ENCODE data around the gene METTL22. TPM values are rescaled to one million over a fixed set of nuclear protein-coding genes. Genes with fewer than 3 reads are reported as not detected.

Gene METTL22
- total and polyA plus RNA-seq, 2 donors (not counting 1 experiment from before 2014, with no cell fraction given) = 49.5 to 62.9 TPM

DNA sequence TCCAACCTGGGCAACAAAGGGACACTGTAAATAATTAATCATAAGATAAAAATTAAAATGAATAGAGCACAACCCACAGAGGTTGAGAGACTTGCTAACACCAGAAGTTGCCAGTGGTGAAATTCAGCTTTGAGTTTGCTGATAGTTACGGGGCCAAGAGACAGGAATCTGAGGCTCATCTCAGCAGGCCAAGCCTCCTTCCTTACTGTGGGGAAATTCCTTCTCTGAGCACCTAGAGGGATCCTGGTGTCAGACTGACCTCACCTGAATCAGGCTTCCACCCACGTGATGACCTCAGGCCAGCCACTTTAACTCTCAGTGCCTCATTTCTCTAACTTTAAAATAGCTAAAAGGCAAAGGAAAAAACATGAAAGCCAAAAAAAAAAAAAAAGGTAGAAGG is 57.7 kb downstream of the METTL22 start:
- Histone ChIP-seq H3K4me2 (replicated peaks; ENCODE audit: low read depth, low read length, poor library complexity, severe bottlenecking) (no peak overlapping the region), H2AFZ (ENCODE audit: insufficient read depth, low read depth, low read length, poor library complexity, severe bottlenecking) (no peak overlapping the region), H3K9me3 (ENCODE audit: control extremely low read depth in 1 of 3, control insufficient read depth in 2 of 3, insufficient read depth in 1 of 3, low read length in 2 of 3) (peaks cover 0 to 13% (median 6%) of the 10 kb centered on the region in 3 donors), H3K27me3 (replicated peaks in 1 of 4; ENCODE audit: control extremely low read depth in 1 of 4, control insufficient read depth in 3 of 4, insufficient read depth in 4 of 4, low read length in 3 of 4) (no peaks in the 10 kb centered on the region), H3K9ac (ENCODE audit: low read length) (no peak overlapping the region), H3K4me1 (ENCODE audit: control insufficient read depth in 2 of 2, insufficient read depth in 2 of 2, low read length in 2 of 2) (peaks cover 12 to 17% of the 10 kb centered on the region in 2 donors), H3K27ac (ENCODE audit: low read length in 2 of 2) (no peak overlapping the region), H4K20me1 (ENCODE audit: control insufficient read depth, insufficient read depth, low read length, poor library complexity, severe bottlenecking) (peaks cover 42% of the 10 kb centered on the region), H3K4me3 (ENCODE audit: control extremely low read depth in 1 of 5, extremely low read depth in 1 of 5, insufficient read depth in 1 of 5, low read depth in 2 of 5, low read length in 4 of 5) (no peak overlapping the region), H3K36me3 (replicated peaks in 1 of 2; ENCODE audit: control extremely low read depth in 1 of 2, control insufficient read depth in 1 of 2, extremely low read depth in 1 of 2, insufficient read depth in 2 of 2, low read length in 1 of 2) (peaks cover 0 to 3% of the 10 kb centered on the region in 2 experiments), H3K79me2 (ENCODE audit: control insufficient read depth, insufficient read depth, low read length) (peaks cover 83% of the 10 kb centered on the region)
- TF ChIP-seq, protein P1, sequence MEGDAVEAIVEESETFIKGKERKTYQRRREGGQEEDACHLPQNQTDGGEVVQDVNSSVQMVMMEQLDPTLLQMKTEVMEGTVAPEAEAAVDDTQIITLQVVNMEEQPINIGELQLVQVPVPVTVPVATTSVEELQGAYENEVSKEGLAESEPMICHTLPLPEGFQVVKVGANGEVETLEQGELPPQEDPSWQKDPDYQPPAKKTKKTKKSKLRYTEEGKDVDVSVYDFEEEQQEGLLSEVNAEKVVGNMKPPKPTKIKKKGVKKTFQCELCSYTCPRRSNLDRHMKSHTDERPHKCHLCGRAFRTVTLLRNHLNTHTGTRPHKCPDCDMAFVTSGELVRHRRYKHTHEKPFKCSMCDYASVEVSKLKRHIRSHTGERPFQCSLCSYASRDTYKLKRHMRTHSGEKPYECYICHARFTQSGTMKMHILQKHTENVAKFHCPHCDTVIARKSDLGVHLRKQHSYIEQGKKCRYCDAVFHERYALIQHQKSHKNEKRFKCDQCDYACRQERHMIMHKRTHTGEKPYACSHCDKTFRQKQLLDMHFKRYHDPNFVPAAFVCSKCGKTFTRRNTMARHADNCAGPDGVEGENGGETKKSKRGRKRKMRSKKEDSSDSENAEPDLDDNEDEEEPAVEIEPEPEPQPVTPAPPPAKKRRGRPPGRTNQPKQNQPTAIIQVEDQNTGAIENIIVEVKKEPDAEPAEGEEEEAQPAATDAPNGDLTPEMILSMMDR (IDR thresholded peaks at IDR 0.05) = no peak
- TF ChIP-seq EZH2 (IDR thresholded peaks at IDR 0.05; ENCODE audit: borderline replicate concordance, insufficient read depth, low read depth, low read length, poor library complexity, severe bottlenecking) = no peak
- Mint-ChIP-seq H3K4me1 (peaks cover 36% of the 10 kb centered on the region), H3K27ac (no peak overlapping the region), H3K4me3 (no peak overlapping the region), H3K9me3 (ENCODE audit: insufficient read depth) (peaks cover 2% of the 10 kb centered on the region), H3K27me3 (no peaks in the 10 kb centered on the region)
- ChIA-PET POLR2A (interaction anchor here (0.6 kb wide), 2 partner anchors 15 to 27 kb away, joined by 5 to 6 read pairs; no protein-coding TSS in a partner anchor), CTCF (no interaction called here)
- DNase-seq (no peak), ATAC-seq (ENCODE audit: low read depth) (no peak)
- 92% methylated on average over 1 of the region's 2 CpGs for WGBS (ENCODE audit: insufficient coverage)
- intact Hi-C loops (cut with micrococcal nuclease) = loop anchor here (10.0 kb wide), 1 partner anchor 456 kb away; no protein-coding TSS in a partner anchor

DNA sequence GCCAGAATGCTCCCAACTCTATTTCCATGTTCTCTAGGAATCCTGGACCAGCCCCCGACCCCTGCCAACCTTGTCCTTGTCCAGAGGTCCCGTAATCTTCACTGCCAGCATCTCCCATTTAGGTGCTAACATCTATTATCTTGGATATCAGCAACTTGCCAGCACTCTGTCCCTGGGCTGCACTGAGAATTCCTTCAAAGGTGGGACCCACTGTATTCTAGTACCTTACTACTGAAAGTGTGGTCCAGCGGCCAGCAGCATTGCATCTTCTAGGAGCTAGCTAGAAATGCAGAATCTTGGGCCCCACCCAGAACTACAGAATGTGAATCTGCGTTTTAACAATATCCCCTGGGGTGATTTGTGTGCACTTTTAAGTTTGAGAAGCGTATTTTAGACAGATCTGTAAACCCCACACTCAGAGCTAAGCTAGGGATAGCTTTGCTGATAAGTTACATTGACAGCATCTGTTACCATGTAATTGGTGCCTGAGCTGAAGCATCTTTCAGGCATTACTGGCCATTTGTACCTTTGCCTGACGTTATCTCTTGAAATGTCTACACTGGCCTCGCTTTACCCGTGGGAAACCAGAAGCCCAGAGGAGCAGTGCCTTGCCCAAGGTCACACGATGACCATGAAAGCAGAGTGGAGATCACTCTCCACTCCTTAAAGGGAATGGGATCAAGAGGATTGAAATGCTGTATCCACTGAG is 61.2 kb downstream of the METTL22 start:
- CTCF ChIA-PET = no interaction called here
- WGBS (ENCODE audit: insufficient coverage) = 86% methylated on average over 8 of the region's 9 CpGs

More for the DNA sequence above, 61.2 kb downstream of the METTL22 start:
- Histone ChIP-seq H3K36me3 (replicated peaks in 1 of 2; ENCODE audit: control extremely low read depth in 1 of 2, control insufficient read depth in 1 of 2, extremely low read depth in 1 of 2, insufficient read depth in 2 of 2, low read length in 1 of 2) (peaks cover 0 to 3% of the 10 kb centered on the region in 2 experiments), H3K27me3 (replicated peaks in 1 of 4; ENCODE audit: control extremely low read depth in 1 of 4, control insufficient read depth in 3 of 4, insufficient read depth in 4 of 4, low read length in 3 of 4) (no peaks in the 10 kb centered on the region), H2AFZ (ENCODE audit: insufficient read depth, low read depth, low read length, poor library complexity, severe bottlenecking) (no peak overlapping the region), H3K4me1 (ENCODE audit: control insufficient read depth in 2 of 2, insufficient read depth in 2 of 2, low read length in 2 of 2) (no peaks in the 10 kb centered on the region), H3K79me2 (ENCODE audit: control insufficient read depth, insufficient read depth, low read length) (peaks cover 65% of the 10 kb centered on the region), H3K9ac (ENCODE audit: low read length) (no peak overlapping the region), H3K4me2 (replicated peaks; ENCODE audit: low read depth, low read length, poor library complexity, severe bottlenecking) (no peak overlapping the region), H3K9me3 (ENCODE audit: control extremely low read depth in 1 of 3, control insufficient read depth in 2 of 3, insufficient read depth in 1 of 3, low read length in 2 of 3) (peaks cover 0 to 21% (median 6%) of the 10 kb centered on the region in 3 donors), H4K20me1 (ENCODE audit: control insufficient read depth, insufficient read depth, low read length, poor library complexity, severe bottlenecking) (peaks cover 38% of the 10 kb centered on the region), H3K27ac (ENCODE audit: low read length in 2 of 2) (no peak overlapping the region), H3K4me3 (ENCODE audit: control extremely low read depth in 1 of 5, extremely low read depth in 1 of 5, insufficient read depth in 1 of 5, low read depth in 2 of 5, low read length in 4 of 5) (no peak overlapping the region)
- POLR2A ChIA-PET = no interaction called here
- H3K27ac Mint-ChIP-seq = no peak overlapping the region
- ATAC-seq (ENCODE audit: low read depth) (no peak), DNase-seq (no peak)
- no peaks in the 10 kb centered on the region for H3K27me3 Mint-ChIP-seq
- no peak overlapping the region for H3K4me3 Mint-ChIP-seq
- H3K4me1 Mint-ChIP-seq = peaks cover 32% of the 10 kb centered on the region
- intact Hi-C loops (cut with micrococcal nuclease) = no loop called here
- peaks cover 2% of the 10 kb centered on the region for H3K9me3 Mint-ChIP-seq (ENCODE audit: insufficient read depth)
- TF ChIP-seq EZH2 (IDR thresholded peaks at IDR 0.05; ENCODE audit: borderline replicate concordance, insufficient read depth, low read depth, low read length, poor library complexity, severe bottlenecking) = no peak
- TF ChIP-seq, protein P1 (IDR thresholded peaks at IDR 0.05) = no peak

Measured in B cell (primary cell).